ENCODE data around the gene ABCC1. TPM values are rescaled to one million over a fixed set of nuclear protein-coding genes. Genes with fewer than 3 reads are reported as not detected.

Gene ABCC1
- total RNA-seq, 1 donor from 2014 or later: 49.8 TPM

- ChIA-PET CTCF (no interaction called here), POLR2A (no interaction called here)
These were observed 235.2 kb downstream of the ABCC1 start for GRCh38 chr16:16184594-16184993.

GRCh38 chr16:16185095-16185494, 235.7 kb downstream of the ABCC1 start:
- CTCF ChIA-PET: no interaction called here
- POLR2A ChIA-PET: no interaction called here
- intact Hi-C loops (cut with micrococcal nuclease): loop anchor here (10.0 kb wide), 1 partner anchor 60 kb away; no protein-coding TSS in a partner anchor
- Mint-ChIP-seq H3K4me3 (no peak overlapping the region), H3K9me3 (no peaks in the 10 kb centered on the region), H3K27me3 (peaks cover 5% of the 10 kb centered on the region), H3K4me1 (no peaks in the 10 kb centered on the region), H3K36me3 (ENCODE audit: low read depth) (no peaks in the 10 kb centered on the region), H3K27ac (no peak overlapping the region)
- ATAC-seq (ENCODE audit: low read depth) (no peak), DNase-seq (no peak)
- TF ChIP-seq CTCF (IDR thresholded peaks at IDR 0.05): no peak

More at GRCh38 chr16:16184594-16184993, 235.2 kb downstream of the ABCC1 start:
- no peaks in the 10 kb centered on the region for H3K4me1 Mint-ChIP-seq
- intact Hi-C loops (cut with micrococcal nuclease): loop anchor here (10.0 kb wide), 1 partner anchor 60 kb away; no protein-coding TSS in a partner anchor
- no peaks in the 10 kb centered on the region for H3K36me3 Mint-ChIP-seq (ENCODE audit: low read depth)
- H3K9me3 Mint-ChIP-seq: no peaks in the 10 kb centered on the region
- H3K27me3 Mint-ChIP-seq: peaks cover 5% of the 10 kb centered on the region
- H3K4me3 Mint-ChIP-seq: no peak overlapping the region
- H3K27ac Mint-ChIP-seq: no peak overlapping the region
- ATAC-seq (ENCODE audit: low read depth) (no peak), DNase-seq (no peak)
- TF ChIP-seq CTCF (IDR thresholded peaks at IDR 0.05): no peak

- ATAC-seq (ENCODE audit: low read depth) (no peak), DNase-seq (no peak)
- Mint-ChIP-seq H3K27me3 (peaks cover 5% of the 10 kb centered on the region), H3K4me3 (no peak overlapping the region), H3K4me1 (no peaks in the 10 kb centered on the region), H3K27ac (no peak overlapping the region), H3K36me3 (ENCODE audit: low read depth) (no peaks in the 10 kb centered on the region), H3K9me3 (no peaks in the 10 kb centered on the region)
- ChIA-PET CTCF (no interaction called here), POLR2A (interaction anchor here (0.7 kb wide), 1 partner anchor 1410 kb away, joined by 3 read pairs; no protein-coding TSS in a partner anchor)
- TF ChIP-seq CTCF (IDR thresholded peaks at IDR 0.05): no peak
- intact Hi-C loops (cut with micrococcal nuclease): loop anchor here (10.0 kb wide), 1 partner anchor 62 kb away; no protein-coding TSS in a partner anchor
These were observed 237.4 kb downstream of the ABCC1 start for GRCh38 chr16:16186820-16187219.

- POLR2A ChIA-PET: no interaction called here
- Mint-ChIP-seq H3K27me3 (peaks cover 4% of the 10 kb centered on the region), H3K4me1 (no peaks in the 10 kb centered on the region), H3K9me3 (no peaks in the 10 kb centered on the region), H3K36me3 (ENCODE audit: low read depth) (no peaks in the 10 kb centered on the region), H3K4me3 (no peak overlapping the region), H3K27ac (no peak overlapping the region)
- no peak for DNase-seq
- CTCF ChIA-PET: no interaction called here
- ATAC-seq (ENCODE audit: low read depth): no peak
- intact Hi-C loops (cut with micrococcal nuclease): loop anchor here (10.0 kb wide), 1 partner anchor 64 kb away; no protein-coding TSS in a partner anchor
- no peak for TF ChIP-seq CTCF (IDR thresholded peaks at IDR 0.05)
These were observed 239.4 kb downstream of the ABCC1 start for GRCh38 chr16:16188827-16189226.

GRCh38 chr16:16189842-16190241, 240.4 kb downstream of the ABCC1 start:
- no peak for TF ChIP-seq CTCF (IDR thresholded peaks at IDR 0.05)
- Mint-ChIP-seq H3K4me1 (peaks cover under 1% of the 10 kb centered on the region), H3K27ac (no peak overlapping the region), H3K4me3 (no peak overlapping the region), H3K9me3 (no peaks in the 10 kb centered on the region), H3K36me3 (ENCODE audit: low read depth) (no peaks in the 10 kb centered on the region), H3K27me3 (peaks cover 4% of the 10 kb centered on the region)
- intact Hi-C loops (cut with micrococcal nuclease): loop anchor here (5.0 to 10.0 kb wide), 2 partner anchors 65 to 763 kb away; no protein-coding TSS in a partner anchor
- ChIA-PET POLR2A (no interaction called here), CTCF (no interaction called here)
- DNase-seq (no peak), ATAC-seq (ENCODE audit: low read depth) (no peak)

All from activated B cell treated with CpG ODN at 0.5 μM for 24 hours (primary cell).